ENCODE measurements around the gene YTHDF1. TPM values are rescaled to one million over a fixed set of nuclear protein-coding genes. Genes with fewer than 3 reads are reported as not detected.

The YTHDF1 gene
- total RNA-seq, 1 experiment from 2014 or later: 42.6 TPM

DNA sequence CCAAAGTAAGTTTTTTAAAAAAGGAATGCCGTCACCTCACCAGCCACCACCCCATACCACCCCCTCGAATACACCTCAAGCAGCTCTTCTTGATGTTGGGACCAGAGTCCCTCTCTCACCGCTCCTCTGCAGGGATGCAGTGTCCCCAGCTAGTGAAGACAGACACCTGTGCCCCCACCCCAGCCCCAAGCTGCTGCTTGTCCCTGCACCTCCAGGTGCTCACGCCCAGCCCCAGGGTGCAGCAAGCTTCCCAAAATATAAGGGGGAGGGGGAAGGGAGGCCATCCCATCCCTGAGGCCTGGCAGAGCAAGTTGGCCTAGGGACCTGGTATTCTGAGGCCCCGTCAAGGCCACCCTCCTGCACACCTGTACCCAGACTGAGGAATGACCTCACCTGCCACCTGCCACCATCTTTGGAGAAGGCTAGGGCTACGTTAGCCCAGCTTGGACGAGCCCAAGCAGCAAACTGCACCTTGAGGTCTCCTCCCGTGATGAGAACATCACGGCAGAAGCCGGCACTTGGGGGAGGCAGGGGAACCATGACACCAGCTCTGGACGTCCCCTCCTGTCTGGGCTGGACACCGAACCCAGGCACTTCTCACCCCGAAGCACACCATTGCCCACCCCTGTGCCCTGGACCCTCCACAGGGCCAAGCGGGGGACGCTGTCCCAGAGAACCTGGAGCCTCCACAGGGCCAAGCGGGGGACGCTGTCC, 25.9 kb downstream of the YTHDF1 start:
- Histone ChIP-seq H3K36me3 (ENCODE audit: low read depth) (0 out of 2 replicates have a peak, but pooled peaks cover 3% of the 10 kb centered on the region), H2AFZ (no peak overlapping the region), H3K79me2 (ENCODE audit: low read depth) (no peaks in the 10 kb centered on the region), H3K4me1 (replicated peaks; ENCODE audit: insufficient read depth) (peaks cover 20% of the 10 kb centered on the region), H3K27me3 (ENCODE audit: insufficient read depth, low read depth) (no peaks in the 10 kb centered on the region), H3K9me2 (ENCODE audit: insufficient read depth) (no peaks in the 10 kb centered on the region), H3F3A (ENCODE audit: insufficient read depth, low read depth) (peaks cover 29% of the 10 kb centered on the region), H3K9me3 (ENCODE audit: insufficient read depth, low read depth) (no peaks in the 10 kb centered on the region), H3K4me2 (no peak overlapping the region), H4K20me1 (ENCODE audit: insufficient read depth) (peaks cover 3% of the 10 kb centered on the region; the same call in 1 of the 2 replicates), H3K27ac (no peak overlapping the region), H3K4me3 (no peak overlapping the region)
- no TSS peak for BruUV-seq (replicated peaks)
- CTCF ChIA-PET: no interaction called here
- TF ChIP-seq, protein P1, sequence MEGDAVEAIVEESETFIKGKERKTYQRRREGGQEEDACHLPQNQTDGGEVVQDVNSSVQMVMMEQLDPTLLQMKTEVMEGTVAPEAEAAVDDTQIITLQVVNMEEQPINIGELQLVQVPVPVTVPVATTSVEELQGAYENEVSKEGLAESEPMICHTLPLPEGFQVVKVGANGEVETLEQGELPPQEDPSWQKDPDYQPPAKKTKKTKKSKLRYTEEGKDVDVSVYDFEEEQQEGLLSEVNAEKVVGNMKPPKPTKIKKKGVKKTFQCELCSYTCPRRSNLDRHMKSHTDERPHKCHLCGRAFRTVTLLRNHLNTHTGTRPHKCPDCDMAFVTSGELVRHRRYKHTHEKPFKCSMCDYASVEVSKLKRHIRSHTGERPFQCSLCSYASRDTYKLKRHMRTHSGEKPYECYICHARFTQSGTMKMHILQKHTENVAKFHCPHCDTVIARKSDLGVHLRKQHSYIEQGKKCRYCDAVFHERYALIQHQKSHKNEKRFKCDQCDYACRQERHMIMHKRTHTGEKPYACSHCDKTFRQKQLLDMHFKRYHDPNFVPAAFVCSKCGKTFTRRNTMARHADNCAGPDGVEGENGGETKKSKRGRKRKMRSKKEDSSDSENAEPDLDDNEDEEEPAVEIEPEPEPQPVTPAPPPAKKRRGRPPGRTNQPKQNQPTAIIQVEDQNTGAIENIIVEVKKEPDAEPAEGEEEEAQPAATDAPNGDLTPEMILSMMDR (conservative IDR thresholded peaks at IDR 0.05): no peak
- no peak for TF ChIP-seq EZH2 (IDR thresholded peaks at IDR 0.05; ENCODE audit: low read depth)
- intact Hi-C loops (cut with micrococcal nuclease; ENCODE audit: unreplicated experiment): no loop called here
- POLR2A ChIA-PET (ENCODE audit: unreplicated experiment): no interaction called here
- no peak for DNase-seq

DNA sequence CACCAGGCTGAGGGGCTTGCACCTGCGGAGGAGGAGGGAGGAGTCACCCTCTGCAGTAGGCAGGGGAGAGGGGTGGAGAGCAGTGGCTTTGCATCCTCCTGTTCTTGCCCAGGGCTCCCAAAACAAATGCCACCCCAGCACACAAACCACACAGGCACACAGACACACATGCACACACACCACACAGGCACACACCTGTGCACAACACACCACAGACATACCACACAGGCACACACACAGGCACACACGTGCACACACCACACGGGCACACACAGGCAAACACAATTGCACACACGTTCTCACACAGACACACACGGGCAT, 26.6 kb downstream of the YTHDF1 start:
- no peak for TF ChIP-seq EZH2 (IDR thresholded peaks at IDR 0.05; ENCODE audit: low read depth)
- TF ChIP-seq, protein P1 (conservative IDR thresholded peaks at IDR 0.05): no peak
- Histone ChIP-seq H3K4me3 (no peak overlapping the region), H3K79me2 (ENCODE audit: low read depth) (no peaks in the 10 kb centered on the region), H3K27me3 (ENCODE audit: insufficient read depth, low read depth) (no peaks in the 10 kb centered on the region), H2AFZ (no peak overlapping the region), H4K20me1 (ENCODE audit: insufficient read depth) (no peaks in the 10 kb centered on the region), H3K27ac (no peak overlapping the region), H3K4me2 (no peak overlapping the region), H3K9me3 (ENCODE audit: insufficient read depth, low read depth) (no peaks in the 10 kb centered on the region), H3K4me1 (replicated peaks; ENCODE audit: insufficient read depth) (peaks cover 20% of the 10 kb centered on the region), H3K36me3 (ENCODE audit: low read depth) (no peaks in the 10 kb centered on the region), H3F3A (ENCODE audit: insufficient read depth, low read depth) (peaks cover 28% of the 10 kb centered on the region), H3K9me2 (ENCODE audit: insufficient read depth) (no peaks in the 10 kb centered on the region)
- CTCF ChIA-PET: no interaction called here
- POLR2A ChIA-PET (ENCODE audit: unreplicated experiment): no interaction called here
- intact Hi-C loops (cut with micrococcal nuclease; ENCODE audit: unreplicated experiment): no loop called here
- DNase-seq: no peak
- BruUV-seq (replicated peaks): no TSS peak

DNA sequence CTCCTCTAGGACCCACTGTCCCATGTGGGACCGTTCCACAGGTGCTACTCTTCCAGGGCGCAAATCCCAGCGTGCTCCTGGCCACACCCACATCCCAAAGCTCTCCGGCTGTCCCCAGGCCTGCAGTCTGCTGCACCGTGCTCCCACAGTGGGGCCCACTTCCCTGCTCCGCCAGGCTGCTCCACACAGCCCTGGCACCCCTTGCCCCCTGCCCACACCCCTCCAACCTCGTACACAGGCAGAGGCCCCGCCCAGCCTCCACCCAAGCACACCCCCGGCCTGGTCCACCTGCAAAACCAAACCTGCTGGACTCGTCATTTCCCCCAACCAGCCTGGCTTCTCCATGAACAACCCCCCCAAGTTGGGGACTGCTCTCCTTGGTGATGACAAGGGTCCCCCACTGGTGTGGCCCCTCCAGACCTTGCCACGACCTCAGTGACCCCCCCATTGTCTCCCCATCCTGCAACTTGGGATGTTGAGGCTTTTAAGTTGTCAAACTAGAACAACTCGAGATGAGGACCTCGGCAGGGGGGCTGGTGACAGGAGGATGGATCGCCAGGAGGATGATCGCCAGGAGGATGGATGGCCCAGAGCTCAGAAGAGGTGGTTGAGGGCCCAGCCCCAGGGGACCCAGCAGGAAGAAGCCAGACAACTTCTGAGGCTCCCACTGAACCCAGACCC, 27.1 kb downstream of the YTHDF1 start:
- Histone ChIP-seq H3K79me2 (ENCODE audit: low read depth) (no peaks in the 10 kb centered on the region), H3K9me3 (ENCODE audit: insufficient read depth, low read depth) (no peaks in the 10 kb centered on the region), H2AFZ (no peak overlapping the region), H3K4me2 (no peak overlapping the region), H3K4me1 (replicated peaks; ENCODE audit: insufficient read depth) (peaks cover 20% of the 10 kb centered on the region), H4K20me1 (ENCODE audit: insufficient read depth) (no peaks in the 10 kb centered on the region), H3K27me3 (ENCODE audit: insufficient read depth, low read depth) (no peaks in the 10 kb centered on the region), H3F3A (ENCODE audit: insufficient read depth, low read depth) (peaks cover 30% of the 10 kb centered on the region), H3K4me3 (no peak overlapping the region), H3K27ac (no peak overlapping the region), H3K9me2 (ENCODE audit: insufficient read depth) (no peaks in the 10 kb centered on the region), H3K36me3 (ENCODE audit: low read depth) (no peaks in the 10 kb centered on the region)
- no TSS peak for BruUV-seq (replicated peaks)
- TF ChIP-seq EZH2 (IDR thresholded peaks at IDR 0.05; ENCODE audit: low read depth): no peak
- TF ChIP-seq, protein P1 (conservative IDR thresholded peaks at IDR 0.05): no peak
- no peak for DNase-seq
- ChIA-PET CTCF (no interaction called here), POLR2A (ENCODE audit: unreplicated experiment) (no interaction called here)
- intact Hi-C loops (cut with micrococcal nuclease; ENCODE audit: unreplicated experiment): no loop called here
